OCI-LY3 (cell line): Measurements from ENCODE around the gene NUP98.

ENCODE experiments used
- H2AFZ ChIP-seq: fragments of 200-600, 300-600 bp; shearing (Covaris generic); 2 replicates; pipeline ENCODE4 v1.6.0; 2014; ENCODE audit warnings: antibody characterized with exemption, low read depth, low read length
- H3K27ac ChIP-seq: fragments of 200-600, 300-600 bp; sonication (generic); 2 replicates; pipeline ENCODE4 v1.5.1; 2014; ENCODE audit warnings: mild to moderate bottlenecking, low read length, moderate library complexity, mixed read lengths
- H3K27me3 ChIP-seq: fragments of 200-600, 300-600 bp; sonication (generic); 2 replicates; pipeline ENCODE4 v1.6.1; 2014; ENCODE audit warnings: low read depth, low read length, mixed read lengths
- H3K36me3 ChIP-seq: fragments of 200-600, 300-600 bp; sonication (generic); replicated peaks from 2 replicates; pipeline ENCODE3; 2014; ENCODE audit warnings: low read depth, low read length, mixed read lengths
- H3K4me1 ChIP-seq: fragments of 300-600, 200-600 bp; sonication (generic); 2 replicates; pipeline ENCODE4 v1.6.1; 2014; ENCODE audit warnings: low read length, mixed read lengths
- H3K4me2 ChIP-seq: fragments of 200-600, 300-600 bp; sonication (generic); 2 replicates; pipeline ENCODE4 v1.6.1; 2014; ENCODE audit warnings: low read length, mixed read lengths
- H3K4me3 ChIP-seq: fragments of 300-600, 200-600 bp; sonication (generic); 2 replicates; pipeline ENCODE4 v1.5.1; 2014; ENCODE audit warnings: antibody characterized with exemption, mild to moderate bottlenecking, low read length, moderate library complexity
- H3K79me2 ChIP-seq: fragments of 300-600, 200-600 bp; shearing (Covaris generic); 2 replicates; pipeline ENCODE4 v1.6.1; 2014; ENCODE audit warnings: mild to moderate bottlenecking, low read length, mixed read lengths
- H3K9ac ChIP-seq: fragments of 300-600, 200-600 bp; shearing (Covaris generic); 2 replicates; pipeline ENCODE4 v1.6.0; 2014; ENCODE audit warnings: mild to moderate bottlenecking, low read length, moderate library complexity
- H3K9me3 ChIP-seq: fragments of 200-600, 300-600 bp; shearing (Covaris generic); 2 replicates; pipeline ENCODE4 v1.6.1; 2014; ENCODE audit warnings: low read length, mixed read lengths; ENCODE audit not compliant: insufficient read depth
- H4K20me1 ChIP-seq: fragments of 200-600, 300-600 bp; sonication (generic); 2 replicates; pipeline ENCODE4 v1.6.1; 2016; ENCODE audit warnings: low read length, mixed read lengths; ENCODE audit not compliant: insufficient read depth
- CTCF ChIP-seq: fragments of 200-600, 300-600 bp; sonication (generic); IDR thresholded peaks from 2 replicates; pipeline ENCODE4 v1.5.1; 2014; ENCODE audit warnings: antibody characterized with exemption, low read length, low read depth
- EZH2phosphoT487 ChIP-seq: fragments of 200-600 bp; shearing (Covaris generic); IDR thresholded peaks from 2 replicates; pipeline ENCODE4 v1.6.1; 2018; ENCODE audit warnings: antibody characterized with exemption, mixed run types, low read depth

Gene NUP98

GRCh38 chr11:3831378-3832239, 34.3 kb upstream of the NUP98 start:
- peaks cover 74% of the 10 kb centered on the region for H4K20me1 ChIP-seq
- no peak overlapping the region for H3K4me2 ChIP-seq
- H2AFZ ChIP-seq, result no peak overlapping the region
- no peak overlapping the region for H3K27ac ChIP-seq
- H3K27me3 ChIP-seq, result no peaks in the 10 kb centered on the region
- H3K9me3 ChIP-seq, result no peaks in the 10 kb centered on the region
- H3K79me2 ChIP-seq, result peaks cover 77% of the 10 kb centered on the region
- peaks cover 60% of the 10 kb centered on the region for H3K36me3 ChIP-seq
- no peak for TF ChIP-seq CTCF
- no peak for TF ChIP-seq EZH2phosphoT487
- H3K4me3 ChIP-seq, result no peak overlapping the region
- no peak overlapping the region for H3K9ac ChIP-seq
- H3K4me1 ChIP-seq, result peaks cover 10% of the 10 kb centered on the region

GRCh38 chr11:3830730-3831129, 33.4 kb upstream of the NUP98 start:
- Histone ChIP-seq H3K4me2 (no peak overlapping the region), H3K27me3 (no peaks in the 10 kb centered on the region), H3K9me3 (no peaks in the 10 kb centered on the region), H4K20me1 (peaks cover 66% of the 10 kb centered on the region), H3K9ac (no peak overlapping the region), H3K4me3 (no peak overlapping the region), H3K79me2 (peaks cover 69% of the 10 kb centered on the region), H2AFZ (no peak overlapping the region), H3K4me1 (peaks cover 10% of the 10 kb centered on the region), H3K27ac (no peak overlapping the region; the same call in 1 of the 2 replicates), H3K36me3 (peaks cover 68% of the 10 kb centered on the region)
- TF ChIP-seq CTCF, result no peak
- TF ChIP-seq EZH2phosphoT487, result no peak

GRCh38 chr11:3830088-3830487, 32.7 kb upstream of the NUP98 start:
- Histone ChIP-seq H3K36me3 (peaks cover 64% of the 10 kb centered on the region), H3K4me2 (no peak overlapping the region), H4K20me1 (peaks cover 60% of the 10 kb centered on the region), H3K27ac (no peak overlapping the region), H3K4me1 (peaks cover 3% of the 10 kb centered on the region; the same call in 1 of the 2 replicates), H3K79me2 (peaks cover 62% of the 10 kb centered on the region), H3K9me3 (no peaks in the 10 kb centered on the region), H3K4me3 (no peak overlapping the region), H2AFZ (no peak overlapping the region), H3K27me3 (no peaks in the 10 kb centered on the region), H3K9ac (no peak overlapping the region)
- TF ChIP-seq CTCF (no peak), EZH2phosphoT487 (no peak)

GRCh38 chr11:3827434-3828186, 30.3 kb upstream of the NUP98 start:
- Histone ChIP-seq H3K36me3 (peaks cover 49% of the 10 kb centered on the region), H3K4me3 (no peak overlapping the region), H3K9ac (no peak overlapping the region), H3K79me2 (peaks cover 37% of the 10 kb centered on the region), H4K20me1 (peaks cover 35% of the 10 kb centered on the region), H3K9me3 (no peaks in the 10 kb centered on the region), H3K4me1 (no peaks in the 10 kb centered on the region), H3K27ac (no peak overlapping the region), H3K4me2 (no peak overlapping the region), H2AFZ (no peak overlapping the region), H3K27me3 (no peaks in the 10 kb centered on the region)
- TF ChIP-seq EZH2phosphoT487, result no peak
- TF ChIP-seq CTCF, result no peak
